Upper lobe of left lung (tissue), 4 donors: ENCODE measurements around the gene RNF146.

Source experiments
- CTCF ChIP-seq, 6 experiments: fragments of 450-650 bp in 4 of 6; fragments of 200-600 bp in 2 of 6; sonication (generic) in 2 of 6; IDR thresholded peaks; one replicate each; pipeline ENCODE4 v1.5.1; 2016 to 2019; ENCODE audit warnings: antibody characterized with exemption in 6 of 6
- EP300 ChIP-seq, 4 donors: sonication (generic); formaldehyde crosslinking; IDR thresholded peaks; one replicate each; pipeline ENCODE4 v1.5.1; 2017; ENCODE audit warnings: antibody characterized with exemption in 4 of 4, control low read depth in 2 of 4
- POLR2A ChIP-seq, 4 donors: fragments of 450-650 bp; IDR thresholded peaks; one replicate each; pipeline ENCODE4 v1.5.1; 2016 to 2017; ENCODE audit warnings: antibody characterized with exemption in 4 of 4, mild to moderate bottlenecking in 2 of 4

GRCh38 chr6:127279815-127280214, 13.2 kb downstream of the RNF146 start:
- no peak for TF ChIP-seq CTCF (IDR thresholded peaks at IDR 0.05)
- TF ChIP-seq EP300 (IDR thresholded peaks at IDR 0.05), result no peak
- no peak for TF ChIP-seq POLR2A (IDR thresholded peaks at IDR 0.05)
